NCI-H187 treated with DMSO at 0.1 percent for 48 hours (cell line): ENCODE data around the gene AGBL2.
"Not testable (repeated sequence)": the region's sequence is repeated elsewhere in the genome, so short reads cannot be mapped to it uniquely, and the experiment has no call there.

ENCODE experiments used
- DNase-seq: peaks from one replicate; lab custom pipeline; 2025; lab: John Stamatoyannopoulos, UW

AGBL2 gene

DNA sequence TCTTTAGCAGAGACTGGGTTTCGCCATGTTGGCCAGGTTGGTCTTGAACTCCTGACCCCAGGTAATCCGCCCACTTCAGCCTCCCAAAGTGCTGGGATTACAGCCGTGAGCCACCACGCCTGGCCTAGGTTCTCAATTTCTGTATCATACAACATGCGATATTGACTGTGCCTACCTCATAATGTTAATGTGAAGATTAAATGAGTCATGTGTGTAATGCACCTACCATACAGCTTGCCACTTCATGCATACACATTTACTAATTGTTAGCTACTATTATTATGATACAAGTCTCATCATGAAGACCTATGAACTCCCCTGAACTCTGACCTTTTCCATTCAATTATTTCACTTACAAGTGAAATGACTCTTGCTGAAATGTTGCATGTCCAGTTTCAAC is 25.7 kb downstream of the AGBL2 start:
- no peak for DNase-seq

DNA sequence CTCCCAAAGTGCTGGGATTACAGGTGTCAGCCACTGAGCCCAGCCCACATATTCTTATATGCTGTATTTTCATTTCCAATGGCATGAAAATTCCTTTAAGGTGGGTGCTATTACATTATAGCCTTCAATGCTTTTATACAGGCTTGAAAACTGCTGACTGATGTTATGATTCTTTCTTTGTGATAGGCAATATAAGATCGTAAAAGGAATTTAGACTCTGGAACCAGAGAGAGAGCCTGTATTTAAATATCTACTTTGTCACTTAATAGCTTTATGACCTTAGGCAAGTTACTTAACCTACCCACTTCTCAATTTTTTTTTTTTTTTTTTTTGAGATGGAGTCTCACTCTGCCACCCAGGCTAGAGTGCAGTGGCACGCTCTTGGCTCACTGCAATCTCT is 26.2 kb downstream of the AGBL2 start:
- DNase-seq: no peak

DNA sequence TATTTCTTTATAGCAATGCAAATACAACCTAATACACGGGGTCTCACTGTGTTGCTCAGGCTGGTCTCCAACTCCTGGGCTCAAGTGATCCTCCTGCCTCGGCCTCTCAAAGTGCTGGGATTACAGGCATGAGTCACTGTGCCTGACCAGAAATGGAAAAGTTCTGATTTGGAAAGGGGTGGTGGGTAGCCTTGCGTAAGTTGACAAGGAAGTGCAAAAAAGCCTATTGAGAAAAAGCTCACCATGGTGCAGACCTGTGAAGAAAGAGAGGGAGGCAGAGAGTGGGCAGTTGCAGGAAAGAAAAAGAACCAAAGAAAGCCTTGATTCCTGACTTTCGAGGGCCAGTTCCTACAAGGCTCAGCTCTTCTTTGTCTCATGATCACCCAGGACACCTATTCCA is 27.1 kb downstream of the AGBL2 start:
- DNase-seq: no peak

DNA sequence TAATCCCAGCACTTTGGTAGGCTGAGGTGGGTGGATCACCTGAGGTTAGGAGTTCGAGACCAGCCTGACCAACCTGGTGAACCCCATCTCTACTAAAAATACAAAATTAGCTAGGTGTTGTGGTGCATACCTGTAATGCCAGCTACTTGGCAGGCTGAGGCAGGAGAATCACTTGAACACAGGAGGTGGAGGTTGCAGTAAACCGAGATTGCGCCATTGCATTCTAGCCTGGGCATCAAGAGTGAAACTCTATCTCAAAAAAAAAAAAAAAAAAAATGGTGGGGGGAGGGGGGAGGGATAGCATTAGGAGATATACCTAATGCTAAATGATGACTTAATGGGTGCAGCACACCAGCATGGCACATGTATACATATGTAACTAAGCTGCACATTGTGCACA is 28.5 kb downstream of the AGBL2 start:
- DNase-seq: not testable (repeated sequence)

DNA sequence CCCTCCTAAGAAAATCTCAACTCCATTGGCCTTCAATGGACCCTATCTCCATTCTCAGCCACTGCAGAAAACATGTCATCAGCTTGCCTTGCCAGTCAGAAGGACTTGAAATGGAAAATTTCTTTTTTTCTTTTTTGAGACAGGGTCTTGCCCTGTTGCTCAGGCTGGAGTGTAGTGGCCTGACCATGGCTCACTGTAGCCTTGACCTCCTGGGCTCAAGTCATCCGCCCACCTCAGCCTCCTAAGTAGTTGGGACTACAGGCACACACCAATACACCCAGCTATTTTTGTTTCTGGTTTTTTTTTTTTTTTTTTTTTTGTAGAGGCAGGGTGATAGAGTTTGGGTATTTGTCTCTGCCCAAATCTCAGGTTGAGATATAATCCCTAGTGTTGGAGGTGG is 29.0 kb downstream of the AGBL2 start:
- no peak for DNase-seq

DNA sequence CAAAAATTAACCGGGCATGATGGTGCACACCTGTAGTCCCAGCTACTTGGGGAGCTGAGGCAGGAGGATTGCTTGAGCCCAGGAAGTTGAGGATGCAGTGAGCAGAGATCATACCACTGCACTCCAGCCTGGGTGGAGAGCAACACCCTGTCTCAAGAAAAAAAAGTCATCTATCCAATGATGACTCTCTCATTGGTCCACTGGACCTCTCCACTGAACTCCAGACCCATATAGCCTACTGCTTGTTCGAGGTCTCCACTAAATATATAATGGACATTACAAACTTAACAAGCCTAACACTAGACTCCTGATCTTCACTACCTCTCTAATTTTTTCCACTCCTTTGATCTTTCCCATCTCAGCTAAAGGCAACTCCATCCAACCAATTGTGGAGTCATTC is 39.3 kb downstream of the AGBL2 start:
- DNase-seq: no peak

DNA sequence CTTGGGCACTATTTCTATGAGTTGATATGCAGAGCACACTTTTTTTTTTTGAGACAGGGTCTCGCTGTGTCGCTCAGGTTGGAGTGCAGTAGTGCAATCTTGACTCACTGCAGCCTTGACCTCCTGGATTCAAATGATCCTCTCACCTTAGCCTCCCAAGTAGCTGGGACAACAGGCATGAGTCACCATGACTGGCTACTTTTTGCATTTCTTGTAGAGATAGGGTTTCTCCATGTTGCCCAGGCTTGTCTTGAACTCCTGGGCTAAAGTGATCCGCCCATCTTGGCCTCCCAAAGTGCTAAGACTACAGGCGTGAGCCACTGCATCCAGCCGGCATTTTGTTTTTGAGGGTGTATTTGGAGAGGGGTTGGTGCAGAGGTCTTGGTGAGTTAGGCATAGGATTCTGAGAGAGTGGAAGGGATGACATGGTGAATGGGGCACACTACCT is 42.9 kb downstream of the AGBL2 start:
- DNase-seq: no peak

DNA sequence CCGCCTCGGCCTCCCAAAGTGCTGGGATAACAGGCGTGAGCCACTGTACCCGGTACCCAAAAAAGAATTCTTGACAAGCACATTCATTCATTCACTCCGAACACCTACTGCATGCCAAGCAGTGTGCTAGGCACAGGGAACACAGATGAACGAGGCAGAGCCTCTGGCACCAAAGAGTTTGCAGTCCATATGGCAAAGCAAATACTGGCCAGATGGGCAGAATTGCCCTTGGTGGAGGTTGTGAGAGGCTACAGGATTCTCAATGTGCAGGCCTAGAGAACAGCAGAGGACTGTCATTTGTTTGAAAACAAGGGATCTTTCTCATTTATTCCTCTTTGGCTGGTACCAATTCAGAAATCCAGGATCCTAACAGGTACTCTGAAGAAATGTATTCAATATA is 45.3 kb downstream of the AGBL2 start:
- DNase-seq: no peak

DNA sequence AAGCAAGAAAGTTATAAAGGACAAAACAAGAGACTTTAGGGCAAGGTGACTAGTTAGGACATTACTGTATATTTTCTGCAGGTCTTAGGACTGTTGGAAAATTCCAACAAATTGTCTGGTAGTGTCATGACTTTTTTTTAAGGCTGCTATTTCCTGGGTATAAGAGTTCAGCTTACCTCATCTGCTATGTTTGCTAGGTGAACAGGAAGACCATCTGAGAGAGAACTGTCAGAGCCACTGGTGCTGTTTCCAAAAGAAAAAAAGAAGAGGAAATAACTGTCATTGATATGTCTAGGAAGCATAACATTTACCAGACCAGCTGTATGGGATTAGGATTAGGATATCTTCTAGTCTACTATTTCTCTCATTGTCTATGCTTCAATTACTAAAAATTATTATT is 46.5 kb downstream of the AGBL2 start:
- DNase-seq: no peak

DNA sequence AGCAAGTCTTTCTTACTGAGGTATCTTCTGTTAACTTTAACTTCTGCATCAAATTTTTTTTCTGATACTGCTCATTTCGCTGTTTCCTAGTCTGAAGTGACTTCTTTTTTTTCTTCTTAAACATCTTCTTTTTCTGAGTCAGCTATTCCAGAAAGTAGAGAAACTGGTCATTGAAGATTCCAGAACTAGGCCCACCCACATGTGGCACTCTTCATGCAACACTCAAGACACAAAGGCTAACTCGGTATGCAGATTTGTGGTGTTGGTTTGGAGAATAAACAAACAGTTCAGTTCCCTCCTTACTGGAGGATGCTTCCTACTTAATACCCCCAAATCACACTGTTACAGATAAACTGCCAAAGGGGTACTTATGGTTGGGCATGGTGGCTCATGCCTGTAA is 47.6 kb downstream of the AGBL2 start:
- DNase-seq: no peak

DNA sequence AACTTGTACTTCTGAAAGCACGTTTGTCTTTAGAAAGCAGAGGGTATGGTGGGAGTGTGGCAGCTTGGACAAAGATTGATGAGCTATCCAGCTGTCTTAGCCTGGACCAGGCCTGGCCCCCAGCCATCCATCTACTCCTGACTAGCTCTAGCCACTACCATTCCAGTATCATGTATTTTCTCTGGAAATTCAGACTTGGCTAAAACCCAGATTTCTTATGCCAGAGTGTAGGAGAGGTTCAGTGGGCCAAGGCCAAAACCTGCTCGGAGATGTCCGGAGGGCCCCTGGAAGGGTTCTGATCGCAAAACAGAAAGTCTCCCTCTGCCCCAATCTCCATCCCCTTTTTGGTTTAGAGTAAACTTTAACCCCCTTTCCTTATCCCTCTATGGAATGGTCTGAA is 48.0 kb downstream of the AGBL2 start:
- DNase-seq: no peak

DNA sequence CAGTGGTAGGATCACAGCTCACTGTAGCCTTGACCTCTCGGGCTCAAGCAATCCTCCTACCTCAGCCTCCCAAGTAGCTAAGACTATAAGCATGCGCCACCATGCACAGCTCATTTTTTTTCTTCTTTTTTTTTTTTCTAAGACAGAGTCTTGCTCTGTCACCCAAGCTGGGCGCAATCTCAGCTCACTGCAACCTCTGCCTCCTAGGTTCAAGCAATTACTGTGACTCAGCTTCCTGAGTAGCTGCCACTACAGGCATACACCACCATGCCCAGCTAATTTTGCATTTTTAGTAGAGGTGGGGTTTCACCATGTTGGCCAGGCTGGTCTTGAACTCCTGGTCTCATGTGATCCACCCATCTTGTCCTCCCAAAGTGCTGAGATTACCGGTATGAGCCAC is 50.2 kb downstream of the AGBL2 start:
- not testable (repeated sequence) for DNase-seq

DNA sequence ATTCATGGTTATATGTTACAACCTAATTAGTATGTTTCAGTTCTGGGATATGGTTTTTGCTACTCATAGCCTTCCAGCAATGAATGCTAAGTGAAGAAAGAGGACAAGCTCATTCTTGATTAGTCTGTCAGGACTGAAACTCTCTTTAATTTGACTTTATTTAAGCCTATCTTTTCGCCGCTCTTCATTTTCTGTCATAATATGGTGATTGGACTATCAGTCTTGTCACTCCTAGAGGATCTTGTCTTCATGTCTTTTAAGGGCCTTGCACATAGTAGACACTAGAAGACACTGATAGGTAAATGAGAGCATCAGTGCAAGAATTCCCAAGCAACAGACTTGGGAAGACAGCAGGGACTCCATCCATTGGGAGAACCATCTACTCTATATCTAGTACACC is 53.9 kb downstream of the AGBL2 start:
- no peak for DNase-seq

DNA sequence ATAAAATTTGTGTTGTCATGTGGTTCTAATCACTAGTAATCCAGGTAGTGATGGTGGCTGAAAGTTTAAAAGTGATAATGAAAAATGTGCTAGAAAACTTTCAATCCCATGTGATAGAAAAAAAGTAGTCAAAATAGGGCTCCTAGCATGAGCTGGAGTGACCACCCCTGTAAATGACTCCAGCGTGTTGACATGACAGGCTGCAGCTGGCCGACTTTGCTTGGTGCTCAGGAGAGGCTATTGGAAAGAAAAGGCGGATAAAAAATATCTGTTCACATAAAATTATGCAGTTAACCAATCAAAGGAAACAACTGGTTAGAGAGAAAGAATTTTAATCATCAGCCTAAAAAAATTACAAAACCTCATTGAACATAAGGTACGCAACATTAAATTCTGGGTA is 55.9 kb downstream of the AGBL2 start:
- DNase-seq: no peak

DNA sequence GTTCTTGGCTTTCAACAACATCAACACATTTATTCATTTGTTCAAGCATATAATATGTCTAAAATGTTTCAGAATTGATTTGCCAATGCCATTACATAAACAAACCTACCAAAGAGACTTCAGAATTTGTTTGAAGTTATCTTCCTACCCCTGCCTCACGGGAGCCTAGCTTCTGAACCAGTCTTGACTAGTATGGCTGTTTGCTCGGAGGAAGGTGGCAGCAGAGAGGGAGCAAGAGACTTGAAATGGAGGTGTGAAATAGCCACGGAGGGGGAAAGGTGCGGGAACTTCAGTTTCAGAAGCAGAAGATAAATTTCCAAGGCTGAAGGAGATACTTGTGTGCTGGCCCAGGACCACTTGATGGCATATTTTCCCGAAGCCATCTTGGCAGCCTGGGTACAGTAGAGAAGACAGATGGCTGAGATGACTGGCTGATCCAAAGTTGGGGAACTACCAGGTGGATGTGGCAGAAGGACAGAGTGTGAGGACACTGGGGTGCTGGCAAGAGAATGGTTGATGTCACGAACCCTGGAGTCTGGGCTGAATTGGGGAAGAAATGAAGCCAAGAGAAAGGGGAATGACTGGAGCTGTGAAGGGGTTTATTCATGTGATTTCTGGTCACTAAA is 58.8 kb downstream of the AGBL2 start:
- no peak for DNase-seq

DNA sequence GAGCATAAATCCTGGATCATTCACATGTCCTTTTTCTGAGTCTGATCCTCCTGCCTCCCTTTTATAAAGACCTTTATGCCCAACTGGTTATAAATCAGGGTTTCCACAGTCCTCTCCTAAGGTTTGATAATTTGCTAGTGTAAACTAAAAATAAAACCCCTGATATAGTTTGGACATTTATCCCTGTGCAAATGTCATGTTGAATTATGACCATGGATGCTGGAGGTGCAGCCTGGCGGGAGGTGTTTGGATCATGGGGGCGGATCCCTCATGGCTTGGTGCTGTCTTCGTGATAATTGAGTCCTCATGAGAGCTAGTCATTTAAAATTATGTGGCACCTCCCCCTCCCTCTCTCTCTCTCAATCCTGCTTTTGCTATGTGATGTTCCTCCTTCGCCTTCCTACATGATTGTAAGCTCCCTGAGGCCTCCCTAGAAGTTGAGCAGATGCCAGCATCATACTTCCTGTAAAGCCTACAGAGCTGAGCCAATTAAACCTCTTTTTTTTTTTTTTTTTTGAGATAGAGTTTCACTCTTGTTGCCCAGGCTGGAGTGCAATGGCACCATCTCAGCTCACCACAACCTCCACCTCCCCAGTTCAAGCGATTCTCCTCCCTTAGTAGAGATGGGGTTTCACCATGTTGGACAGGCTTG is 63.2 kb downstream of the AGBL2 start:
- no peak for DNase-seq

DNA sequence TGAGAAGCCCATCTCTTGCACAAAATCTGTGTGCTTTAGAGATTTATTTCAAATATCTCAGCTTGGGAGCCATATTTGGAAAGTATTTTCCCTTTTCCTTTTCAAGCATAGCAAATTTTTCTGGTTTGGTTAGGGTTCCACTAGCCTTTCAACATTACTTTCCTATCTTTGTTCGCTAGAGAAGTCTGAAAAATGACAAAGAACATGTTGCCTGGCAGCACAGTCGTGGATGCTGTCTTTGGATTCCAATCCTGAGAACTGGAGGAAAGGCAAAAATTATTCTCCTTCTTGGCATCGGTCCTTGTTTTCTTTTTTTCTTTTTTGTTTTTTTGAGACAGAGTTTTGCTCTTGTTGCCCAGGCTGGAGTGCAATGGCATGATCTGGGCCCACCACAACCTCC is 65.9 kb downstream of the AGBL2 start:
- no peak for DNase-seq

DNA sequence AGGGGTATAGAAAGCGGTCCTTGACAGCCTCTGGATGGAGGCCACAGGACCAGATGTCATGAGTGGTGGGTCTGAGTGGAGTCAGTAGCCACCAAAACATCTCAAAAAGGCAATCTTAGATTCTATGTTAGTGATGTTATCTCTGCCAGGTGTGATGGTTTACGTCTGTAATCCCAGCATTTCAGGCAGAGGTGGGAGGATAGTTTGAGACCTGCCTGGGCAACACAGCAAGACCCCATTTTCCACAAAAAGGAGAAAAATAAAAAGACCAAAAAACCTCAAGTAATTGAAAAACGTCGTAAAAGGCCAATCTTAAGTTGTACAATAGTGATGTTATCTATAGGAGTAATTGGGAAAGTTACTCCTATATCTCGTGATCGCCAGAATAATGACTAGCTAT is 69.2 kb downstream of the AGBL2 start:
- DNase-seq: no peak

DNA sequence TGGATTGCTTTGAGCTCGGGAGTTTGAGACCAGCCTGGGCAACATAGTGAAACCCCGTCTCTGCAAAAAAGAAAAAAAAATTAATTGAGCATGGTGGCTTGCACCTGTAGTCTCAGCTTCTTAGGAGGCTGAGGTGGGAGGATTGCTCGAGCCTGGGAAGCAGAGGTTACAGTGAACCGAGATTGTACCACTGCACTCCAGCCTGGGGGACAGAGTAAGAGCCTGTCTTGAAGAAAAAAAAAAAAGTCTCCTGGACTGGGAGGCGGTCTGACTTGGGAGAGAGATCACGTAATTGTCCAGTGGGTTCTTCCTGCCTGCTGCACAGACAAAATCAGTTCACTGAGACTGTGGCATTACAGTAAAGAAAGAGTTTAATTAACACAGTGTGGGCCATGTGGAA is 69.7 kb downstream of the AGBL2 start:
- DNase-seq: no peak

DNA sequence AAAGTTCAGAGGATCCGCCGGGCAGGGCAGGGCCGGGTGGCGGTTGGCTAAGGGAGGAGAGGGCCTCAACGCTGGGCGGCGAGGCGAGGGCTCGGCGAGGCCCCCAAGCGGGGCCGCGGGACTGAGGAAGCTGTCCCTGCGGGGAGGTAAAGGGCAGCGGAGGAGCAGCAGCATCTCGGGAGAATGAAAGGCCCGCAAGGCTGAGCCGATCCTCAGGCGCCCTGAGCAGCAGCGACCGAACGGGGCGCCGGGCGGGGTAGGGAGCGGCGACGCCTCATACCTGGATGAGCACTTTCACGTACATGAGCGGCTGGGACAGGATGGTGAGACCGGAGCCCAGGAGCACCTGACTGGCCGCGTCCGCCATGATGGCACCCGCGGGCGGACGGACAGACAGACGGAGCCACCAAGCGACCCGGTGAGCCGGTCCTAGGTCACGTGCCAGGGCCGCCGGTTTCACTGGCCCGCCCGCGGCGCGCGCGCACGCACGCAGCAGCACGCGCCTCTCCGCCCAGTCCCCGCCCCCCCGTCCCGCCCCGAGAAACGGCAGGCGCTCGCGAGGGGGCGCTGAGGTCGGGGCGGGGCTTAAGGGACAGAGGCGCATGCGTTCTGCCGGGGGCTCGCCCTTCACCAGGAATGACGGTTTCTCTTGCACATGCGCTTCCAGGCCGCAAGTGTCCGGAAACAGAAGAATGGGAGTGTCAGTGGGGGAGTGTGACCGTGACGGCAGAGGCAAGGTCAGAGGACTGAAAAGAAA is 72.9 kb downstream of the AGBL2 start, which contains the start of gene MTCH2:
Gene MTCH2 (minus strand): TSS at position 461 of the 757 bp plus-strand sequence. CDS start 94 bp downstream, at position 367.
- DNase-seq: peak; percentile 92

DNA sequence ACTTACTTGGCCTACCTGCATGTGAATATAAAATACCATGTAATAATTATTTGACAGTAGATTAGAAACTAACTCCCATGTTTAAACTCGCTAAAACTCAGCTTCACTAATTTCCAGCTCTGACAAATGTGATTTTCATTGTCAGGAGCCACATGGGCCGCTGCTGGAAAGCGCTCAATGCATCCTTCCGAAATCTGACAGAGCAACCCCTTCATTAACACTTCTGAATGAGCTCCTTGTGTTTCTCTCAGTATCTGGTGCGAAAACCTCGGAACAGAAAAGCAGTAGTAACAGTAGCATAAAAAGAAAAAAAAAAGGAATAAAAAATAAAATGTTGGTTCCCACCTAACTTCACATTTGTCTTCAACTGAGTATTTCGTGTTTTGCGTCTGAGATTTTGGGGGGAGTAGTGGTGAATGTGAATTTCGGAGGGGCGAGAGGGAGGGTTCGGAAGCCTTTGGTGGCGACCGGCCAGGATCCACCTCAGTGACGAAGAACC is 73.5 kb downstream of the AGBL2 start:
- DNase-seq: no peak

DNA sequence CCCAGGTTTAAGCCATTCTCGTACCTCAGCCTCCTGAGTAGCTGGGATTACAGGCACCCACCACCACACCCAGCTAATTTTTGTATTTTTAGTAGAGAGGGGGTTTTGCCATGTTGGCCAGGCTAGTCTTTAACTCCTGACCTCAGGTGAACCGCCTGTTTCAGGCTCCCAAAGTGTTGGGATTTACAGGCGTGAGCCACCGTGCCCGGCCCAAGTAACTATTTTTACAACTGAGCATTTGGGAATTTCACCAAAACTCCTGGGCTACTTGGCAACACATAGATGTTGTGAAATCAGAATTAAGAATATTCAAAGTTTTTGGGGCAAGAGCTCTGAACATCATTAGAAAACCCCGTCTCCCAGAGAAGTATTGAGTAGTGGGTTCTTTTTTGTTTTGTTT is 74.7 kb downstream of the AGBL2 start:
- DNase-seq: not testable (repeated sequence)

DNA sequence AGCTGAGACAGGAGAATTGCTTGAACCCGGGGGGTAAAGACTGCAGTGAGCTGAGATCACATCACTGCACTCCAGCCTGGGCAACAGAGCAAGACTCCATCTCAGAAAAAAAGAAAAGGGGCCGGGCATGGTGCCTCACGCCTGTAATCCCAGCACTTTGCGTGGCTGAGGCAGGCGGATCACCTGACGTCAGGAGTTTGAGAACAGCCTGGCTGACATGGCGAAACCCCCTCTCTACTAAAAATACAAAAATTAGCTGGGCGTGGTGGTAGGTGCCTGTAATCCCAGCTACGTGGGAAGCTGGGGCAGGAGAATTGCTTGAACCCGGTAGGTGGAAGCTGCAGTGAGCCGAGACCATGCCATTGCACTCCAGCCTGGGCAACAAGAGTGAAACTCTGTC is 78.8 kb downstream of the AGBL2 start:
- DNase-seq: not testable (repeated sequence)
